Measurements from ENCODE around the gene HOXC12.

- TF ChIP-seq RARB (CRISPR knock-in tag; IDR thresholded peaks at IDR 0.05) (no peak), ARNTL (CRISPR knock-in tag; IDR thresholded peaks at IDR 0.05; ENCODE audit: borderline replicate concordance, low read depth) (no peak), PATZ1 (CRISPR knock-in tag; IDR thresholded peaks at IDR 0.05; ENCODE audit: borderline replicate concordance) (no peak), ZC3H10 (CRISPR knock-in tag; IDR thresholded peaks at IDR 0.05) (no peak), OSR1 (CRISPR knock-in tag; IDR thresholded peaks at IDR 0.05) (no peak), ZFP30 (CRISPR knock-in tag; IDR thresholded peaks at IDR 0.05) (no peak), CSDC2 (CRISPR knock-in tag; IDR thresholded peaks at IDR 0.05) (no peak), ZFP3 (CRISPR knock-in tag; IDR thresholded peaks at IDR 0.05) (no peak), ZNF70 (CRISPR knock-in tag; IDR thresholded peaks at IDR 0.05) (no peak), TOX (CRISPR knock-in tag; IDR thresholded peaks at IDR 0.05; ENCODE audit: borderline replicate concordance) (no peak), PPARA (CRISPR knock-in tag; IDR thresholded peaks at IDR 0.05; ENCODE audit: borderline replicate concordance) (no peak), ISL1 (CRISPR knock-in tag; IDR thresholded peaks at IDR 0.05) (no peak)
- TF ChIP-seq, protein P1, sequence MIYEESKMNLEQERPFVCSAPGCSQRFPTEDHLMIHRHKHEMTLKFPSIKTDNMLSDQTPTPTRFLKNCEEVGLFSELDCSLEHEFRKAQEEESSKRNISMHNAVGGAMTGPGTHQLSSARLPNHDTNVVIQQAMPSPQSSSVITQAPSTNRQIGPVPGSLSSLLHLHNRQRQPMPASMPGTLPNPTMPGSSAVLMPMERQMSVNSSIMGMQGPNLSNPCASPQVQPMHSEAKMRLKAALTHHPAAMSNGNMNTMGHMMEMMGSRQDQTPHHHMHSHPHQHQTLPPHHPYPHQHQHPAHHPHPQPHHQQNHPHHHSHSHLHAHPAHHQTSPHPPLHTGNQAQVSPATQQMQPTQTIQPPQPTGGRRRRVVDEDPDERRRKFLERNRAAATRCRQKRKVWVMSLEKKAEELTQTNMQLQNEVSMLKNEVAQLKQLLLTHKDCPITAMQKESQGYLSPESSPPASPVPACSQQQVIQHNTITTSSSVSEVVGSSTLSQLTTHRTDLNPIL (CRISPR knock-in tag; IDR thresholded peaks at IDR 0.05; ENCODE audit: low read depth), result no peak
- TF ChIP-seq, protein P2, sequence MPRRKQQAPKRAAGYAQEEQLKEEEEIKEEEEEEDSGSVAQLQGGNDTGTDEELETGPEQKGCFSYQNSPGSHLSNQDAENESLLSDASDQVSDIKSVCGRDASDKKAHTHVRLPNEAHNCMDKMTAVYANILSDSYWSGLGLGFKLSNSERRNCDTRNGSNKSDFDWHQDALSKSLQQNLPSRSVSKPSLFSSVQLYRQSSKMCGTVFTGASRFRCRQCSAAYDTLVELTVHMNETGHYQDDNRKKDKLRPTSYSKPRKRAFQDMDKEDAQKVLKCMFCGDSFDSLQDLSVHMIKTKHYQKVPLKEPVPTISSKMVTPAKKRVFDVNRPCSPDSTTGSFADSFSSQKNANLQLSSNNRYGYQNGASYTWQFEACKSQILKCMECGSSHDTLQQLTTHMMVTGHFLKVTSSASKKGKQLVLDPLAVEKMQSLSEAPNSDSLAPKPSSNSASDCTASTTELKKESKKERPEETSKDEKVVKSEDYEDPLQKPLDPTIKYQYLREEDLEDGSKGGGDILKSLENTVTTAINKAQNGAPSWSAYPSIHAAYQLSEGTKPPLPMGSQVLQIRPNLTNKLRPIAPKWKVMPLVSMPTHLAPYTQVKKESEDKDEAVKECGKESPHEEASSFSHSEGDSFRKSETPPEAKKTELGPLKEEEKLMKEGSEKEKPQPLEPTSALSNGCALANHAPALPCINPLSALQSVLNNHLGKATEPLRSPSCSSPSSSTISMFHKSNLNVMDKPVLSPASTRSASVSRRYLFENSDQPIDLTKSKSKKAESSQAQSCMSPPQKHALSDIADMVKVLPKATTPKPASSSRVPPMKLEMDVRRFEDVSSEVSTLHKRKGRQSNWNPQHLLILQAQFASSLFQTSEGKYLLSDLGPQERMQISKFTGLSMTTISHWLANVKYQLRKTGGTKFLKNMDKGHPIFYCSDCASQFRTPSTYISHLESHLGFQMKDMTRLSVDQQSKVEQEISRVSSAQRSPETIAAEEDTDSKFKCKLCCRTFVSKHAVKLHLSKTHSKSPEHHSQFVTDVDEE (CRISPR knock-in tag; IDR thresholded peaks at IDR 0.05), result no peak
Observed at GRCh38 chr12:53932915-53933314, 21.8 kb upstream of the HOXC12 start.
